ENCODE measurements around the gene PLA2G4F.

The PLA2G4F gene

GRCh38 chr15:42120285-42120684 lies 36.2 kb downstream of the PLA2G4F start:
- WGBS, result 91% methylated on average over 1 of the region's 1 CpG
- no peak for DNase-seq

DNA sequence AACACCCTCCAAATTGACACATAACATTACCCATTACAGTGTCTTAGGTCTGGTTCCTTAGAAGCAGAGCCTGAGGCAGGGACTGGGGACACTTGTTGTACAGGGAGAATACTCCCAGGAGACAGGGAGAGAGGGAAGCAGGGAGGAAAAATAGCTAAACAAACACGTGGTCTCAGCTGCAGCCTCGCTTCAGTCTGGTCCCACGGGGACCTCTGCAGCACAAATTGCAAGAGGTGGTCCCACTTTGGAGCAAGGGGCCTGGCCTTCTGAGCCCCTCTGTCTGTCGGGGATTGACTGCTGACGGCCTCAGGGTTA lies 37.0 kb downstream of the PLA2G4F start:
- no peak overlapping the region for H2BK12ac ChIP-seq (ENCODE audit: low read length in 2 of 2)
- H2BK5ac ChIP-seq (ENCODE audit: low read depth, low read length, poor library complexity, severe bottlenecking), result no peak overlapping the region
- no peak overlapping the region for H3K4me2 ChIP-seq (ENCODE audit: low read length, poor library complexity, severe bottlenecking)
- H2AK5ac ChIP-seq (ENCODE audit: low read length, severe bottlenecking), result no peak overlapping the region
- H3K27ac ChIP-seq (ENCODE audit: low read length, poor library complexity, severe bottlenecking), result no peak overlapping the region
- H4K8ac ChIP-seq (ENCODE audit: low read length), result no peak overlapping the region
- H2AFZ ChIP-seq (ENCODE audit: low read depth, low read length), result no peak overlapping the region
- no peak overlapping the region for H3K23ac ChIP-seq (ENCODE audit: low read length in 2 of 2)
- H3K14ac ChIP-seq (ENCODE audit: low read length in 2 of 2), result no peak overlapping the region
- H3K4me1 ChIP-seq (ENCODE audit: control insufficient read depth, insufficient read depth, low read depth, low read length), result no peaks in the 10 kb centered on the region
- DNase-seq, result no peak
- H3K4me3 ChIP-seq (ENCODE audit: insufficient read depth in 1 of 2, low read depth in 1 of 2, low read length in 2 of 2), result no peak overlapping the region
- WGBS, result 56% methylated on average over 5 of the region's 5 CpGs
- no peaks in the 10 kb centered on the region for H3K36me3 ChIP-seq (ENCODE audit: control insufficient read depth in 1 of 2, insufficient read depth in 2 of 2, low read depth in 1 of 2, low read length in 2 of 2)
- H3K79me1 ChIP-seq (replicated peaks; ENCODE audit: low read length, poor library complexity, severe bottlenecking), result no peaks in the 10 kb centered on the region
- H3K9me3 ChIP-seq (ENCODE audit: control insufficient read depth, low read length), result no peaks in the 10 kb centered on the region
- no peak overlapping the region for H4K91ac ChIP-seq (ENCODE audit: low read length)
- no peak overlapping the region for H3K4ac ChIP-seq (ENCODE audit: low read depth in 1 of 2, low read length in 2 of 2)
- H3K18ac ChIP-seq (ENCODE audit: low read depth in 1 of 2, low read length in 2 of 2), result no peak overlapping the region
- peaks cover 48 to 60% of the 10 kb centered on the region in 2 experiments for H3K27me3 ChIP-seq (ENCODE audit: control insufficient read depth in 1 of 2, insufficient read depth in 1 of 2, low read length in 2 of 2)
- no peak overlapping the region for H2BK120ac ChIP-seq (ENCODE audit: low read depth, low read length)
- H2BK15ac ChIP-seq (ENCODE audit: low read depth, poor library complexity, severe bottlenecking), result no peak overlapping the region
- H3K9ac ChIP-seq (ENCODE audit: low read length), result no peak overlapping the region

More at GRCh38 chr15:42120285-42120684, 36.2 kb downstream of the PLA2G4F start:
- Histone ChIP-seq H3K9me3 (ENCODE audit: control insufficient read depth, low read length) (no peaks in the 10 kb centered on the region), H3K79me1 (replicated peaks; ENCODE audit: low read length, poor library complexity, severe bottlenecking) (no peaks in the 10 kb centered on the region), H2BK120ac (ENCODE audit: low read depth, low read length) (no peak overlapping the region), H2BK12ac (ENCODE audit: low read length in 2 of 2) (no peak overlapping the region), H3K9ac (ENCODE audit: low read length) (no peak overlapping the region), H3K4ac (ENCODE audit: low read depth in 1 of 2, low read length in 2 of 2) (no peak overlapping the region), H2AFZ (ENCODE audit: low read depth, low read length) (no peak overlapping the region), H4K91ac (ENCODE audit: low read length) (no peak overlapping the region), H3K4me1 (ENCODE audit: control insufficient read depth, insufficient read depth, low read depth, low read length) (no peaks in the 10 kb centered on the region), H3K4me3 (ENCODE audit: insufficient read depth in 1 of 2, low read depth in 1 of 2, low read length in 2 of 2) (no peak overlapping the region), H2BK5ac (ENCODE audit: low read depth, low read length, poor library complexity, severe bottlenecking) (no peak overlapping the region), H3K4me2 (ENCODE audit: low read length, poor library complexity, severe bottlenecking) (no peak overlapping the region), H3K27ac (ENCODE audit: low read length, poor library complexity, severe bottlenecking) (no peak overlapping the region), H2BK15ac (ENCODE audit: low read depth, poor library complexity, severe bottlenecking) (no peak overlapping the region), H3K36me3 (ENCODE audit: control insufficient read depth in 1 of 2, insufficient read depth in 2 of 2, low read depth in 1 of 2, low read length in 2 of 2) (no peaks in the 10 kb centered on the region), H4K8ac (ENCODE audit: low read length) (no peak overlapping the region), H3K14ac (ENCODE audit: low read length in 2 of 2) (no peak overlapping the region), H3K18ac (ENCODE audit: low read depth in 1 of 2, low read length in 2 of 2) (no peak overlapping the region), H3K27me3 (ENCODE audit: control insufficient read depth in 1 of 2, insufficient read depth in 1 of 2, low read length in 2 of 2) (peaks cover 48 to 57% of the 10 kb centered on the region in 2 experiments), H3K23ac (ENCODE audit: low read length in 2 of 2) (no peak overlapping the region), H2AK5ac (ENCODE audit: low read length, severe bottlenecking) (no peak overlapping the region)

GRCh38 chr15:42118650-42119445 lies 37.6 kb downstream of the PLA2G4F start:
- H3K23ac ChIP-seq (ENCODE audit: low read length in 2 of 2), result no peak overlapping the region
- H3K79me1 ChIP-seq (replicated peaks; ENCODE audit: low read length, poor library complexity, severe bottlenecking), result no peaks in the 10 kb centered on the region
- H3K36me3 ChIP-seq (ENCODE audit: control insufficient read depth in 1 of 2, insufficient read depth in 2 of 2, low read depth in 1 of 2, low read length in 2 of 2), result no peaks in the 10 kb centered on the region
- no peak overlapping the region for H3K9ac ChIP-seq (ENCODE audit: low read length)
- H3K4me1 ChIP-seq (ENCODE audit: control insufficient read depth, insufficient read depth, low read depth, low read length), result no peaks in the 10 kb centered on the region
- no peak overlapping the region for H2BK12ac ChIP-seq (ENCODE audit: low read length in 2 of 2)
- no peak overlapping the region for H3K4me2 ChIP-seq (ENCODE audit: low read length, poor library complexity, severe bottlenecking)
- H2AFZ ChIP-seq (ENCODE audit: low read depth, low read length), result no peak overlapping the region
- H3K27ac ChIP-seq (ENCODE audit: low read length, poor library complexity, severe bottlenecking), result no peak overlapping the region
- 56% methylated on average over 9 of the region's 10 CpGs for WGBS
- no peak overlapping the region for H2AK5ac ChIP-seq (ENCODE audit: low read length, severe bottlenecking)
- no peak overlapping the region for H3K18ac ChIP-seq (ENCODE audit: low read depth in 1 of 2, low read length in 2 of 2)
- no peak overlapping the region for H3K14ac ChIP-seq (ENCODE audit: low read length in 2 of 2)
- H2BK120ac ChIP-seq (ENCODE audit: low read depth, low read length), result no peak overlapping the region
- peaks cover 48 to 55% of the 10 kb centered on the region in 2 experiments for H3K27me3 ChIP-seq (ENCODE audit: control insufficient read depth in 1 of 2, insufficient read depth in 1 of 2, low read length in 2 of 2)
- no peak overlapping the region for H3K4me3 ChIP-seq (ENCODE audit: insufficient read depth in 1 of 2, low read depth in 1 of 2, low read length in 2 of 2)
- no peak overlapping the region for H4K91ac ChIP-seq (ENCODE audit: low read length)
- H2BK5ac ChIP-seq (ENCODE audit: low read depth, low read length, poor library complexity, severe bottlenecking), result no peak overlapping the region
- H2BK15ac ChIP-seq (ENCODE audit: low read depth, poor library complexity, severe bottlenecking), result no peak overlapping the region
- H4K8ac ChIP-seq (ENCODE audit: low read length), result no peak overlapping the region
- H3K4ac ChIP-seq (ENCODE audit: low read depth in 1 of 2, low read length in 2 of 2), result no peak overlapping the region
- DNase-seq, result no peak
- no peaks in the 10 kb centered on the region for H3K9me3 ChIP-seq (ENCODE audit: control insufficient read depth, low read length)

DNA sequence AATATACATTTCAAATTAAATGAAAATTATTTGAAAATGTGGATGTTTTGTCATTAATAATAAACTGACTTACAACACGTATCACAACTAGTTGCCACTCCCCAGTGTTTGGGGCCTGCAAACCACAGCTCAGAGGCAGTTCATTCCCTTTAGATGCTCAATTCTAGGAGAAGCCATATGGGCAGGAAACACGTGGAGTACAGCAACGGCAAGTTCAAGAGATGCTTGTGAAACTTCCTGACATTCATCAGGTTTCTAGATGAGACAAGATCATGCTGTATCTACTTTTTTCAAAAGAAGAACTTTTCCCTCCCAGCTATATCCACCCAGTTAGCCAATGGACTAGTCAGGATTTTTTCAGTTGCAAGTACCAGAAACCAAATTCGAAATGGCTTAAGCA lies 44.5 kb downstream of the PLA2G4F start:
- H3K4me3 ChIP-seq (ENCODE audit: insufficient read depth in 1 of 2, low read depth in 1 of 2, low read length in 2 of 2), result no peak overlapping the region
- no peak overlapping the region for H3K4ac ChIP-seq (ENCODE audit: low read depth in 1 of 2, low read length in 2 of 2)
- DNase-seq, result no peak
- no peaks in the 10 kb centered on the region for H3K36me3 ChIP-seq (ENCODE audit: control insufficient read depth in 1 of 2, insufficient read depth in 2 of 2, low read depth in 1 of 2, low read length in 2 of 2)
- H3K9ac ChIP-seq (ENCODE audit: low read length), result no peak overlapping the region
- H3K14ac ChIP-seq (ENCODE audit: low read length in 2 of 2), result no peak overlapping the region
- no peak overlapping the region for H2AK5ac ChIP-seq (ENCODE audit: low read length, severe bottlenecking)
- H3K27me3 ChIP-seq (ENCODE audit: control insufficient read depth in 1 of 2, insufficient read depth in 1 of 2, low read length in 2 of 2), result peaks cover 0 to 49% of the 10 kb centered on the region in 2 experiments
- H3K4me2 ChIP-seq (ENCODE audit: low read length, poor library complexity, severe bottlenecking), result no peak overlapping the region
- H3K23ac ChIP-seq (ENCODE audit: low read length in 2 of 2), result no peak overlapping the region
- H4K91ac ChIP-seq (ENCODE audit: low read length), result no peak overlapping the region
- H2BK15ac ChIP-seq (ENCODE audit: low read depth, poor library complexity, severe bottlenecking), result no peak overlapping the region
- no peaks in the 10 kb centered on the region for H3K79me1 ChIP-seq (replicated peaks; ENCODE audit: low read length, poor library complexity, severe bottlenecking)
- no peak overlapping the region for H2BK120ac ChIP-seq (ENCODE audit: low read depth, low read length)
- H2BK5ac ChIP-seq (ENCODE audit: low read depth, low read length, poor library complexity, severe bottlenecking), result no peak overlapping the region
- no peaks in the 10 kb centered on the region for H3K9me3 ChIP-seq (ENCODE audit: control insufficient read depth, low read length)
- H4K8ac ChIP-seq (ENCODE audit: low read length), result no peak overlapping the region
- H3K18ac ChIP-seq (ENCODE audit: low read depth in 1 of 2, low read length in 2 of 2), result no peak overlapping the region
- no peak overlapping the region for H3K27ac ChIP-seq (ENCODE audit: low read length, poor library complexity, severe bottlenecking)
- H2AFZ ChIP-seq (ENCODE audit: low read depth, low read length), result no peak overlapping the region
- 75% methylated on average over 4 of the region's 4 CpGs for WGBS
- H3K4me1 ChIP-seq (ENCODE audit: control insufficient read depth, insufficient read depth, low read depth, low read length), result no peaks in the 10 kb centered on the region
- no peak overlapping the region for H2BK12ac ChIP-seq (ENCODE audit: low read length in 2 of 2)
